ENCODE measurements around the gene CRIP3. TPM values are rescaled to one million over a fixed set of nuclear protein-coding genes. Genes with fewer than 3 reads are reported as not detected.

CRIP3 gene
- total and polyA plus RNA-seq, 2 of the 13 experiments (the other 11 are each of a cell fraction or from before 2014, with no cell fraction given) = 6.3 to 9.3 TPM

GRCh38 chr6:43274916-43275597 is 33.6 kb downstream of the CRIP3 start (continued):
- TF ChIP-seq, protein P1, sequence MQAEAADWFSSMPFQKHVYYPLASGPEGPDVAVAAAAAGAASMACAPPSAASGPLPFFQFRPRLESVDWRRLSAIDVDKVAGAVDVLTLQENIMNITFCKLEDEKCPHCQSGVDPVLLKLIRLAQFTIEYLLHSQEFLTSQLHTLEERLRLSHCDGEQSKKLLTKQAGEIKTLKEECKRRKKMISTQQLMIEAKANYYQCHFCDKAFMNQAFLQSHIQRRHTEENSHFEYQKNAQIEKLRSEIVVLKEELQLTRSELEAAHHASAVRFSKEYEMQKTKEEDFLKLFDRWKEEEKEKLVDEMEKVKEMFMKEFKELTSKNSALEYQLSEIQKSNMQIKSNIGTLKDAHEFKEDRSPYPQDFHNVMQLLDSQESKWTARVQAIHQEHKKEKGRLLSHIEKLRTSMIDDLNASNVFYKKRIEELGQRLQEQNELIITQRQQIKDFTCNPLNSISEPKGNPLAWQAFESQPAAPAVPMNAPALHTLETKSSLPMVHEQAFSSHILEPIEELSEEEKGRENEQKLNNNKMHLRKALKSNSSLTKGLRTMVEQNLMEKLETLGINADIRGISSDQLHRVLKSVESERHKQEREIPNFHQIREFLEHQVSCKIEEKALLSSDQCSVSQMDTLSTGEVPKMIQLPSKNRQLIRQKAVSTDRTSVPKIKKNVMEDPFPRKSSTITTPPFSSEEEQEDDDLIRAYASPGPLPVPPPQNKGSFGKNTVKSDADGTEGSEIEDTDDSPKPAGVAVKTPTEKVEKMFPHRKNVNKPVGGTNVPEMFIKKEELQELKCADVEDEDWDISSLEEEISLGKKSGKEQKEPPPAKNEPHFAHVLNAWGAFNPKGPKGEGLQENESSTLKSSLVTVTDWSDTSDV (CRISPR knock-in tag; IDR thresholded peaks at IDR 0.05) = 0 out of 2 replicates have a peak, but pooled peaks have one; percentile 22
- 0 out of 2 replicates have a peak, but pooled peaks have one; percentile 16 for TF ChIP-seq ZNF770 (CRISPR knock-in tag; IDR thresholded peaks at IDR 0.05)
- peak; percentile 14; the same call in 1 of the 2 replicates for TF ChIP-seq ZBTB8A (CRISPR knock-in tag; IDR thresholded peaks at IDR 0.05; ENCODE audit: borderline replicate concordance, low read depth)
- TF ChIP-seq ZNF562 (CRISPR knock-in tag; IDR thresholded peaks at IDR 0.05; ENCODE audit: borderline replicate concordance) = no peak
- no peak for TF ChIP-seq NFE2L1 (CRISPR knock-in tag; IDR thresholded peaks at IDR 0.05; ENCODE audit: borderline replicate concordance)
- no peak for TF ChIP-seq ZNF567 (CRISPR knock-in tag; IDR thresholded peaks at IDR 0.05; ENCODE audit: borderline replicate concordance)
- TF ChIP-seq PRPF4 (IDR thresholded peaks at IDR 0.05; ENCODE audit: low read depth, low read length, poor library complexity, severe bottlenecking) = no peak
- peak; percentile 99 for TF ChIP-seq ZBTB7B (CRISPR knock-in tag; IDR thresholded peaks at IDR 0.05)
- no peak for TF ChIP-seq ZNF407 (CRISPR knock-in tag; IDR thresholded peaks at IDR 0.05; ENCODE audit: not compliant biosample characterization)
- peak; percentile 62; the same call in 1 of the 2 replicates for TF ChIP-seq ZNF431 (CRISPR knock-in tag; IDR thresholded peaks at IDR 0.05; ENCODE audit: borderline replicate concordance, low read depth)
- TF ChIP-seq GTF3A (CRISPR knock-in tag; conservative IDR thresholded peaks at IDR 0.05) = peak; percentile 92; the same call in 1 of the 2 replicates
- peak; percentile 88 for TF ChIP-seq HOXA3 (CRISPR knock-in tag; IDR thresholded peaks at IDR 0.05)
- 0 out of 2 replicates have a peak, but pooled peaks have one; percentile 42 for TF ChIP-seq ZKSCAN8 (CRISPR knock-in tag; IDR thresholded peaks at IDR 0.05; ENCODE audit: borderline replicate concordance)
- TF ChIP-seq DNMT1 (CRISPR knock-in tag; IDR thresholded peaks at IDR 0.05) = peak; percentile 70; the same call in 1 of the 2 replicates
- TF ChIP-seq ZNF441 (CRISPR knock-in tag; IDR thresholded peaks at IDR 0.05; ENCODE audit: borderline replicate concordance) = no peak
- peak; percentile 86 for TF ChIP-seq HNF4A (CRISPR knock-in tag; IDR thresholded peaks at IDR 0.05)
